ENCODE results near the gene BCL2L12. TPM values are rescaled to one million over a fixed set of nuclear protein-coding genes. Genes with fewer than 3 reads are reported as not detected.

Gene BCL2L12
- total RNA-seq, 1 experiment from 2014 or later, result 42.5 TPM

GRCh38 chr19:49682274-49682673 lies 16.5 kb downstream of the BCL2L12 start:
- no peak overlapping the region for H3K4me3 ChIP-seq (ENCODE audit: insufficient read depth, low read depth, low read length)
- H3K27me3 ChIP-seq (ENCODE audit: control insufficient read depth, insufficient read depth, low read length), result no peaks in the 10 kb centered on the region
- DNase-seq, result no peak
- H3K36me3 ChIP-seq (replicated peaks; ENCODE audit: control insufficient read depth, insufficient read depth, low read length), result peaks cover 32% of the 10 kb centered on the region

- no peak for DNase-seq
- H3K4me3 ChIP-seq (ENCODE audit: insufficient read depth, low read depth, low read length), result no peak overlapping the region
- H3K36me3 ChIP-seq (replicated peaks; ENCODE audit: control insufficient read depth, insufficient read depth, low read length), result peaks cover 36% of the 10 kb centered on the region
- H3K27me3 ChIP-seq (ENCODE audit: control insufficient read depth, insufficient read depth, low read length), result no peaks in the 10 kb centered on the region
Measured at GRCh38 chr19:49683814-49684250, 18.1 kb downstream of the BCL2L12 start.

GRCh38 chr19:49684251-49684982 lies 18.7 kb downstream of the BCL2L12 start:
- DNase-seq, result peak; percentile 88
- Histone ChIP-seq H3K4me3 (ENCODE audit: insufficient read depth, low read depth, low read length) (no peak overlapping the region), H3K36me3 (replicated peaks; ENCODE audit: control insufficient read depth, insufficient read depth, low read length) (peaks cover 36% of the 10 kb centered on the region), H3K27me3 (ENCODE audit: control insufficient read depth, insufficient read depth, low read length) (no peaks in the 10 kb centered on the region)

GRCh38 chr19:49684983-49685553 lies 19.3 kb downstream of the BCL2L12 start:
- no peak overlapping the region for H3K4me3 ChIP-seq (ENCODE audit: insufficient read depth, low read depth, low read length)
- H3K36me3 ChIP-seq (replicated peaks; ENCODE audit: control insufficient read depth, insufficient read depth, low read length), result peaks cover 36% of the 10 kb centered on the region

GRCh38 chr19:49685845-49686332 lies 20.2 kb downstream of the BCL2L12 start:
- H3K27me3 ChIP-seq (ENCODE audit: control insufficient read depth, insufficient read depth, low read length), result no peaks in the 10 kb centered on the region
- peaks cover 36% of the 10 kb centered on the region for H3K36me3 ChIP-seq (replicated peaks; ENCODE audit: control insufficient read depth, insufficient read depth, low read length)
- H3K4me3 ChIP-seq (ENCODE audit: insufficient read depth, low read depth, low read length), result no peak overlapping the region
- DNase-seq, result peak; percentile 58

More at GRCh38 chr19:49684983-49685553, 19.3 kb downstream of the BCL2L12 start:
- H3K27me3 ChIP-seq (ENCODE audit: control insufficient read depth, insufficient read depth, low read length), result no peaks in the 10 kb centered on the region
- peak; percentile 51 for DNase-seq

GRCh38 chr19:49686503-49687088 lies 20.9 kb downstream of the BCL2L12 start:
- Histone ChIP-seq H3K36me3 (replicated peaks; ENCODE audit: control insufficient read depth, insufficient read depth, low read length) (peaks cover 33% of the 10 kb centered on the region), H3K27me3 (ENCODE audit: control insufficient read depth, insufficient read depth, low read length) (no peaks in the 10 kb centered on the region)

GRCh38 chr19:49687150-49687549 lies 21.4 kb downstream of the BCL2L12 start:
- Histone ChIP-seq H3K4me3 (ENCODE audit: insufficient read depth, low read depth, low read length) (no peak overlapping the region), H3K27me3 (ENCODE audit: control insufficient read depth, insufficient read depth, low read length) (no peaks in the 10 kb centered on the region), H3K36me3 (replicated peaks; ENCODE audit: control insufficient read depth, insufficient read depth, low read length) (peaks cover 28% of the 10 kb centered on the region)
- DNase-seq, result peak; percentile 41

More at GRCh38 chr19:49686503-49687088, 20.9 kb downstream of the BCL2L12 start:
- H3K4me3 ChIP-seq (ENCODE audit: insufficient read depth, low read depth, low read length), result no peak overlapping the region
- peak; percentile 65 for DNase-seq

- DNase-seq, result peak; percentile 67
- Histone ChIP-seq H3K36me3 (replicated peaks; ENCODE audit: control insufficient read depth, insufficient read depth, low read length) (peaks cover 24% of the 10 kb centered on the region), H3K4me3 (ENCODE audit: insufficient read depth, low read depth, low read length) (no peak overlapping the region), H3K27me3 (ENCODE audit: control insufficient read depth, insufficient read depth, low read length) (no peaks in the 10 kb centered on the region)
Measured at GRCh38 chr19:49687566-49688316, 22.0 kb downstream of the BCL2L12 start.

- peak; percentile 59 for DNase-seq
- Histone ChIP-seq H3K4me3 (ENCODE audit: insufficient read depth, low read depth, low read length) (no peak overlapping the region), H3K36me3 (replicated peaks; ENCODE audit: control insufficient read depth, insufficient read depth, low read length) (peaks cover 25% of the 10 kb centered on the region), H3K27me3 (ENCODE audit: control insufficient read depth, insufficient read depth, low read length) (no peaks in the 10 kb centered on the region)
Measured at GRCh38 chr19:49688531-49689132, 22.9 kb downstream of the BCL2L12 start.

GRCh38 chr19:49689133-49690078 lies 23.7 kb downstream of the BCL2L12 start, which contains the start of gene ADM5:
ADM5 (plus strand) TSS chr19:49689594; CDS start chr19:49689838, 244 bp downstream.
- peak within 1 kb of the TSS; percentile 74 for H3K4me3 ChIP-seq (ENCODE audit: insufficient read depth, low read depth, low read length)
- no peaks in the 10 kb centered on the region for H3K27me3 ChIP-seq (ENCODE audit: control insufficient read depth, insufficient read depth, low read length)
- peaks cover 22% of the 10 kb centered on the region for H3K36me3 ChIP-seq (replicated peaks; ENCODE audit: control insufficient read depth, insufficient read depth, low read length)
- DNase-seq, result peak; percentile 83

- Histone ChIP-seq H3K36me3 (replicated peaks; ENCODE audit: control insufficient read depth, insufficient read depth, low read length) (peaks cover 17% of the 10 kb centered on the region), H3K27me3 (ENCODE audit: control insufficient read depth, insufficient read depth, low read length) (no peaks in the 10 kb centered on the region), H3K4me3 (ENCODE audit: insufficient read depth, low read depth, low read length) (peak overlapping the region; percentile 74)
- DNase-seq, result no peak
Measured at GRCh38 chr19:49690079-49690655, 24.4 kb downstream of the BCL2L12 start.

GRCh38 chr19:49690656-49691242 lies 25.0 kb downstream of the BCL2L12 start, which contains the start of gene CPT1C:
CPT1C (plus strand) TSS chr19:49691116; CDS start chr19:49692253, 1,137 bp downstream.
- peaks cover 12% of the 10 kb centered on the region for H3K36me3 ChIP-seq (replicated peaks; ENCODE audit: control insufficient read depth, insufficient read depth, low read length)
- DNase-seq, result peak; percentile 96
- peak within 1 kb of the TSS; percentile 74 for H3K4me3 ChIP-seq (ENCODE audit: insufficient read depth, low read depth, low read length)
- no peaks in the 10 kb centered on the region for H3K27me3 ChIP-seq (ENCODE audit: control insufficient read depth, insufficient read depth, low read length)
